ENCODE data around the gene CCT6B. TPM values are rescaled to one million over a fixed set of nuclear protein-coding genes. Genes with fewer than 3 reads are reported as not detected.

Gene CCT6B
- total RNA-seq, 1 donor from 2014 or later: 2.6 TPM

DNA sequence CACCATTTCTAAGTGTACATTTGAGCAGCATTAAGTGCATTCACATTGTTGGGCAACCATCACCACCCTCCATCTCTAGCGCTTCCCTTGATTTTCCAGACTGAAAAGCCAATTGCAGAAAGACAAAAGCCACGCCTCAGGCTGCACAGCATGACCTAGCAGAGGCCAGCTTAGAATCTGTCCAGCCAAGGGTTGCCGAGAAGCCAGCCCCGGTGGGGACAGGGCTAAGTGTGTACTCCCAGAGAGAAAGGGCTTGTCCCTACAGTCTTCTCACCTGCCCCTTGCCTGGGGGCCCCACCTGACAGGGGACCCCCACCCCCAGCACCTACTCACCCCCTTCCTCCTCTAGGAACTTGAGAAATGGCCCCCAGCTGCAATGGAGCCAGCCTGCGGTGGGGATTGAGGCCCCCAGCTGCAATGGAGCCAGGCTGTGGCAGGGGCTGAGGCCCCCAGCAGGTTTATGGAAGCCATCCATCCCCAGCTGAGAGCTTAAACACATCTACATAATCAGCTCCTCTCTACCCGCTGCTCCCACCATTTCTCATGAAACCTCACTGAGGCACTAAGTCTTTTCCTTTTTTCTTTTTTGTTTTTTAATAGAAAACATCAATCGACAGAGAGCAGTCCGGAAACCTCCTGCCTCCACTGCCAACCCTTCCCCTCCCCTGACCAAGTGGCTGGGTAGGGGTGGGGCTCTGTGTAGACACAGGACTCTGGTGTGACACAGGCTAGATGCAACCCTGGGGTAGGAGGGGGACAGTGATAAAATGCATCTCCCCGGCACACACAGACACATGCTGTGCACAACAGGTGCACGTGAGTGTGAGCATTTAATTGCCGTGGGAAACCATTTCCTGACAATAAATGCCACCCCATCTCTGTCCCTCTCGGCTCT lies 77.9 kb downstream of the CCT6B start:
- Mint-ChIP-seq H3K4me3 (ENCODE audit: unreplicated experiment) (no peak overlapping the region), H3K27me3 (ENCODE audit: low read depth, unreplicated experiment) (peaks cover 84% of the 10 kb centered on the region)

GRCh38 chr17:34879146-34879545 lies 82.1 kb downstream of the CCT6B start:
- Mint-ChIP-seq H3K4me3 (ENCODE audit: unreplicated experiment) (no peak overlapping the region), H3K36me3 (ENCODE audit: low read depth, unreplicated experiment) (no peaks in the 10 kb centered on the region), H3K27ac (ENCODE audit: unreplicated experiment) (no peak overlapping the region), H3K9me3 (ENCODE audit: unreplicated experiment) (peaks cover 4% of the 10 kb centered on the region), H3K27me3 (ENCODE audit: low read depth, unreplicated experiment) (peaks cover 64% of the 10 kb centered on the region), H3K4me1 (ENCODE audit: low read depth, unreplicated experiment) (no peaks in the 10 kb centered on the region)
- no peak overlapping the region for H3K4me3 ChIP-seq (ENCODE audit: insufficient read depth, low read depth, low read length)
- peaks cover 2% of the 10 kb centered on the region for H3K9me3 ChIP-seq (ENCODE audit: insufficient read depth, low read depth, low read length)
- TF ChIP-seq EZH2 (IDR thresholded peaks at IDR 0.05; ENCODE audit: insufficient read depth, low read length): no peak
- TF ChIP-seq, protein P1, sequence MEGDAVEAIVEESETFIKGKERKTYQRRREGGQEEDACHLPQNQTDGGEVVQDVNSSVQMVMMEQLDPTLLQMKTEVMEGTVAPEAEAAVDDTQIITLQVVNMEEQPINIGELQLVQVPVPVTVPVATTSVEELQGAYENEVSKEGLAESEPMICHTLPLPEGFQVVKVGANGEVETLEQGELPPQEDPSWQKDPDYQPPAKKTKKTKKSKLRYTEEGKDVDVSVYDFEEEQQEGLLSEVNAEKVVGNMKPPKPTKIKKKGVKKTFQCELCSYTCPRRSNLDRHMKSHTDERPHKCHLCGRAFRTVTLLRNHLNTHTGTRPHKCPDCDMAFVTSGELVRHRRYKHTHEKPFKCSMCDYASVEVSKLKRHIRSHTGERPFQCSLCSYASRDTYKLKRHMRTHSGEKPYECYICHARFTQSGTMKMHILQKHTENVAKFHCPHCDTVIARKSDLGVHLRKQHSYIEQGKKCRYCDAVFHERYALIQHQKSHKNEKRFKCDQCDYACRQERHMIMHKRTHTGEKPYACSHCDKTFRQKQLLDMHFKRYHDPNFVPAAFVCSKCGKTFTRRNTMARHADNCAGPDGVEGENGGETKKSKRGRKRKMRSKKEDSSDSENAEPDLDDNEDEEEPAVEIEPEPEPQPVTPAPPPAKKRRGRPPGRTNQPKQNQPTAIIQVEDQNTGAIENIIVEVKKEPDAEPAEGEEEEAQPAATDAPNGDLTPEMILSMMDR (IDR thresholded peaks at IDR 0.05; ENCODE audit: insufficient read depth, low read depth, low read length): no peak
- no peak overlapping the region for H3K27ac ChIP-seq (ENCODE audit: low read depth, low read length)
- H2AFZ ChIP-seq (ENCODE audit: low read depth, low read length): no peak overlapping the region
- DNase-seq (ENCODE audit: low read depth) (no peak), FAIRE-seq (no peak)
- H3K9ac ChIP-seq (ENCODE audit: low read length): no peak overlapping the region
- H3K27me3 ChIP-seq (ENCODE audit: insufficient read depth, low read length): no peaks in the 10 kb centered on the region
- no peaks in the 10 kb centered on the region for H3K4me1 ChIP-seq (ENCODE audit: insufficient read depth, low read length)
- H4K20me1 ChIP-seq (ENCODE audit: insufficient read depth, low read length): no peaks in the 10 kb centered on the region
- no peak overlapping the region for H3K4me2 ChIP-seq (ENCODE audit: low read length)
- H3K79me2 ChIP-seq (ENCODE audit: insufficient read depth, low read length): no peaks in the 10 kb centered on the region
- no peaks in the 10 kb centered on the region for H3K36me3 ChIP-seq (ENCODE audit: insufficient read depth, low read length)

More for the DNA sequence above, 77.9 kb downstream of the CCT6B start:
- Histone ChIP-seq H3K4me3 (ENCODE audit: insufficient read depth, low read depth, low read length) (no peak overlapping the region), H3K9me3 (ENCODE audit: insufficient read depth, low read depth, low read length) (peaks cover 2% of the 10 kb centered on the region), H4K20me1 (ENCODE audit: insufficient read depth, low read length) (no peaks in the 10 kb centered on the region), H3K9ac (ENCODE audit: low read length) (no peak overlapping the region), H3K4me2 (ENCODE audit: low read length) (no peak overlapping the region), H3K27me3 (ENCODE audit: insufficient read depth, low read length) (no peaks in the 10 kb centered on the region), H3K4me1 (ENCODE audit: insufficient read depth, low read length) (no peaks in the 10 kb centered on the region), H3K27ac (ENCODE audit: low read depth, low read length) (no peak overlapping the region), H2AFZ (ENCODE audit: low read depth, low read length) (no peak overlapping the region), H3K79me2 (ENCODE audit: insufficient read depth, low read length) (no peaks in the 10 kb centered on the region), H3K36me3 (ENCODE audit: insufficient read depth, low read length) (no peaks in the 10 kb centered on the region)
- FAIRE-seq: no peak
- Mint-ChIP-seq H3K4me1 (ENCODE audit: low read depth, unreplicated experiment) (no peaks in the 10 kb centered on the region), H3K9me3 (ENCODE audit: unreplicated experiment) (peaks cover 4% of the 10 kb centered on the region), H3K36me3 (ENCODE audit: low read depth, unreplicated experiment) (no peaks in the 10 kb centered on the region), H3K27ac (ENCODE audit: unreplicated experiment) (no peak overlapping the region)
- TF ChIP-seq, protein P1 (IDR thresholded peaks at IDR 0.05; ENCODE audit: insufficient read depth, low read depth, low read length): no peak
- TF ChIP-seq EZH2 (IDR thresholded peaks at IDR 0.05; ENCODE audit: insufficient read depth, low read length): no peak
- DNase-seq (ENCODE audit: low read depth): no peak

Other genes with a start within 250 kb of the CCT6B start
- 8.6 and 12.1 TPM in 2 replicates for gene ZNF830, start 80 bp upstream of the CCT6B start, total RNA-seq
- 27.8 and 30.7 TPM in 2 replicates for gene LIG3, start 19.1 kb upstream of the CCT6B start, total RNA-seq
- gene RFFL, start 102.2 kb upstream of the CCT6B start, total RNA-seq: 9.5 and 11.1 TPM in 2 replicates
- 12.4 and 14.0 TPM in 2 replicates for gene RAD51D, start 158.4 kb upstream of the CCT6B start, total RNA-seq
- not detected in 2 replicates for gene FNDC8, start 160.2 kb upstream of the CCT6B start, total RNA-seq
- 18.1 and 19.8 TPM in 2 replicates for gene NLE1, start 180.8 kb upstream of the CCT6B start, total RNA-seq
- 0.05 TPM in 1 of 2 replicates, not detected in the other for gene UNC45B, start 186.4 kb upstream of the CCT6B start, total RNA-seq
- not detected in 2 replicates for gene SLC35G3, start 232.9 kb upstream of the CCT6B start, total RNA-seq

Measured in astrocyte (in vitro differentiated cells and primary cell).